UCSD-AML1 (cell line): Measurements from ENCODE around the gene NDUFAF8.
"Not testable (repeated sequence)": the region's sequence is repeated elsewhere in the genome, so short reads cannot be mapped to it uniquely, and the experiment has no call there.

Source experiments
- DNase-seq: peaks from one replicate; lab custom pipeline; 2025; ENCODE audit not compliant: unreplicated experiment; lab: John Stamatoyannopoulos, UW

Gene NDUFAF8

DNA sequence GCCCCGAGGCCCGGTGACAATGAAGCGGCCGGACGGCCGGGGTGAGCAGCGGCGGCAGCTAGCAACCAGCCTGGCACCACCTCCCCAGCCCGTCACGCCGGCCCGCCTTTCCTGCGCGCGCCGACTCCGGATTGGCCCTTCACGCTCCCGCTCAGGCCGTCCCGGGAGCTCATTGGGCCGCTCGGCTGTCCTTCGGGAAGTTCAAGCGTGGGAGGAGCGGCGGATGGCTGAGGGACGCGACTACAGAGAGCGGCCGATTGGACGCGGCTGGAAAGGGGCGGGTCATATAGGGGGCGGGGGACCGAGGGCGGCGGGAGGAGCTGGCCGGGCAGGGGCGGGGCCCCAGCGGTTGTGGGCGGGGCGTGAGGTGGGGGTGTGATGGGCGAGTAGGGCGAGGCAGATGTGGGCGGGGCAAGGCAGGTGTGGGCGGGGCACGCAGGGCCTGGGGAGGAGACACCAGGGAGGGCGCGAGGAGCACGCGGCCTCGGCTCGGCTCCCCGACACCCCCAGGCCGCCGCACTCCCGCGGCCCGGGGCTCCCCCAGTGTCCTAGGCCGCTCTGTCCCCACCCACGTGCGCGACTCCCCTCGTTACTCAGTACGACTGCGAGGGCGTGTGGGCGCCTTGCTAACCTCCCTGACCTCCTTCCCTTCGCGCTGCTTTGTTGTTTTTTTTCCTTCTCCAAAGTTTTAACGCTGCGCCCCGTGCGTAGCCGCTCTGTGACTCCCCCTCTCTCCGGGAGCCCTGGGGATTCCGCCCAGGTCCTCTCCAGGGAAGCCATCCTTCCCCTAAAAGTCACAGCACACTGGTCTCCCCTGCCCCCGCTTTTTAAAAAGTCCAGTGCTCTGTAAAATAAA is 16.0 kb upstream of the NDUFAF8 start, which contains the start of gene CEP131:
CEP131 (minus strand) TSS at position 60 of the 856 bp plus-strand sequence. CDS start 2,909 bp downstream, outside the sequence.
- peak; percentile 99 for DNase-seq

DNA sequence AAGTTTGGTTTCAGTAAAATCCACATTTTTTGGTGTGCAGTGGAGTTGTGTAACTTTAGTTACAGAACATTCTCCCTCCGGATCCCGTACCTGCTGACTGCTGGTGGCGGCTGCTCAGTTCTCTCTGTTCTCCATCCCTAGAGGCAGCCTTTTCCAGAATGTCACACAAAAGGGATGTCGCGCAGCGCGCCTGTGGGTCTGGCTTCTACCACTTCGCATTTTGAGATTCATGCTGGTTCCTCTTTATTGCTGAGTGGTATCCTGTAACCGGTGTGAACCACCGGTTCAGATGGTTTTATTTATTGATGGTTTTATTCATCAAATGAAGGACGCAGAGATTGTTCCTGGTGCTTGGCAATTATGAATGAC is 15.4 kb upstream of the NDUFAF8 start:
- peak; percentile 54 for DNase-seq

DNA sequence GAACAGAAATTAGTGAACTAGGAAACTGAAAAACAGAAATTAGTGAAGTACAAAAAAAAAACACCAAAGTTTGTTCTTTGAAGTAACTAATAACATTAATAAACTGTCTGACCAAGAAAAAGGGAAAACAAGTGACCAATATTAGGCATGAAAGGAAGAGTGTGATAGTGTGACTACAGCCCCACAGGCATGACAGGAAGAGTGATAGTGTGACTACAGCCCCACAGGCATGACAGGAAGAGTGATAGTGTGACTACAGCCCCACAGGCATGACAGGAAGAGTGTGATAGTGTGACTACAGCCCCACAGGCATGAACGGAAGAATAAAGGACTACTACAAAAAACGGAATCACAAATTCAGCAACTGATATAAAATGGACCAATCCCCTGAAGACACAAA is 11.5 kb upstream of the NDUFAF8 start:
- not testable (repeated sequence) for DNase-seq

DNA sequence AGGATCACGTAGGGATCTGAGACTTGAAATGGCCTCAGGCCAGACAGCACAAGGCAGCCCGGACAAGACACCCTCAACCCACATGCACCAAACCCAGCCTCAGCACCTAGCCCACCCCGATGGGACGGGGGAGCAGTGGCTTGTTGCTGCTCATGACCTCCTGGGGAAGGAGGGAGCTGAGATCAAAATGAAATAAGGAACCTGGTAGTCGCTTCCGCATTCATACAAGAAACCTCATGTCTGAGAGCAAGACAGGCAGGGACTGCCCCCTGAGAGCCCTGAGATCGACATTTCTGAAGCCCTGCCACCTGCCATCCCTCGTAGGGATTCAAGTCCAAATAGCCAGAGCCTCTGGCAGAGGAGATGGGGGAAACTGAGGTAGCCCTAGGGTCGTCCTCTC is 10.7 kb upstream of the NDUFAF8 start:
- peak; percentile 45 for DNase-seq

DNA sequence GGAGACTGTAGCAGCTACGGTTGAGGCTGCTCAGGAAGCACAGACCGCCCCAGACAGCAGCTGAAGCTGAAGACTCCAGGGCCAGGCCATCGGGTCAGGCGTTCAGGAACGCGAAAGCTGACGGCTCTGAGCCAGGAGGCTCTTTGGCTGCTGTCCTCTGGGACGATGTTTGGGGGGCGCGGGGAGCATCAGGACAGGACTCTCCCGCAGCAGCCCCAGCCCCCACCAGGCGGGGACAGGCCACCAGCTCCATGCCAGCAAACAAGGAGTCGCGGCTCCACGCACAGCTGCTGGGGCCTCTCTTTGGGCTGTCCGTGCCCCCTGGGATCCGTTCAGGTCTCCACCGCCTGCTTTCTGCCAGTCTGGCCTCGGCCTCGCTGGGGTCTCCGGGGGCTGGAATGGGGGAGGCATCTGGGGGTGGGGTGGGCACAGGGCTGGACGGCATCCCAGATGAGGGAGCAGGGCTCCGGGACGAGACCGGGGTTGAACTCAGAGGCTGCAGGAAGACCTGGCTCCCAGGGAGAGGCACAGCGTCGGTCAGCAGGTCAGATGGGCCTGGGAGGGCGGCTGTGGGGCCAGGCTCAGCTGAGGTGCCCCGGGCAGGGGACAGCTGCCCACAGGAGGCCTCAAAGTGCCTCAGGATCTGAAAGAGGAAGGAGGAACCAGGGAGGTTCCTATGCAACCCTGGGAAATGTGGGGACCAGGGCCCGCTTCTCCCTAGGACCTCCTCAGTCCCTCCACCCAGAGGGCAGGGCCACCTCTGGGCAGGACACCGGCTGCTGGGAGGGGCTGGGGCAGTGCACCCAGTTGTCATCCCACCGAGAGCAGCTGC is 10.1 kb upstream of the NDUFAF8 start:
- DNase-seq: no peak

DNA sequence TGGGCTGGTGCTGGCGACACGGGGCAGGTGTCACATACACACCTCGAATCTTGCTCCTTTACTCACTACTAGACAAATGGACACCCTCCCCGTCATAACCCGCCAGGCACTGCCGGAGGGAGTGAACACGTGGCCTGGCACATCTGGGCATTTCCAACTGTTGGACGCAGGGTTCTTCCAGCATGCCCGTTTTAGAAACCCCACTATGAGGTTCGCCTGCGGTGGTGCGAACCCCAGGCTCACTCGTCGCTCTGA is 9.5 kb upstream of the NDUFAF8 start:
- DNase-seq: no peak

DNA sequence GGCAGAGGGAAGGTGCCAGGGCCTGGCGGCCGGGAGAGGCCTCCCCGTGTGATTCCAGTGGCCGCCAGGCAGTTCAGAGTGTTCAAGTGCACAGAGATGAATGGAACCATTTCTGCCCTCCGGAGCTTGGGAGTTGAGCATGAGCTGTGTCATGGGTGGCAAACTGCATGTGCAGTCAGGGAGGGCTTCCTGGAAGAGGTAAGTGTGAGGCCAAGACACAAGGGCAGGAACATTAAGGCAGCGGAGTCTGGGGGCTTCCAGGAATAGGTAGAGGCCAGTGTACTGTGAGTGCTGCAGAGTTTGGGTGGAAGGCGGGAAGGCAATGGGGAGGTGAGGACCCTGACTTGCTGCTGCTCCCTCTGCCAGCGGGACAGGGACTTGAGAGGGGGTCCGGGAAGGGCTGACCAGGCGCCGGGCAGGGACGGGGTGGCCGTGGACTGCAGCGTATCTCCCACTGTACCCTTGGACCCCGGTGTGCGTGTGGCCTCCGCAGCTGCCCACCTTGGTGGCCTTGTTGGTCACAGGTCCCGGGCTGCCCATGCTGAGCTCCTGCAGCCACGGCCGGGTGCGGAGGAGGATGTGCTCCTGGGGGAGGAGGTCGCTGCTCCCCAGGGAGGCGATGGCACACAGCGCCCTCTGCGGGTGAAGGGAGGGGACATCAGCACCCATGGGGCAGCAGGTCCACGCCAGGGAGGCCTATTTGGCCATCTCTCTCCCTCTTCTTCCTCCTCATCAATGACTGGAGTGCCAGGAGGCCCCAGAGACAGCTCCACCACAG is 8.9 kb upstream of the NDUFAF8 start:
- peak; percentile 34 for DNase-seq

DNA sequence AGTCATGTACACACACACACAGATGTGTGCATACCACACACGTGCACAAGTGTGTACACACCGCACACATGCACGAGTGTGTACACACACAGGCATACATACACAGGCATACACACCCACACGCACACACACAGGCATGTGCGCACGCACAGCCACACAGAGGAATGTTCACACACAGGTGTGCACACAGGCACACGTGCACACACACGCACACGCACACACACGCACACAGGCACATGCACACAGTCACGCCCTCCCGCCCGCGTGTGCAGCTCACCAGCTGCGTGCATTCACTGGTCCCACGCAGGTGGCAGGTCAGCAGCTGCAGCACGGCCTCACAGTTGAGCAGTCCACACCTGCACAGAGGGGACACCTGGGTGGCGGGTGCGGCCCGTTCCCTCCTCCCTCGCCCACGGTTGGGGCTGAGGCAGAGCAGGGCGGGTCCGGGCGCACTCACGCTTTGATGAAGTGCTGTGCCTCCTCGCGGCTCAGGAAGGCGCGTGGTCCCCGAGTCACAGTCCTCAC is 7.9 kb upstream of the NDUFAF8 start:
- no peak for DNase-seq

DNA sequence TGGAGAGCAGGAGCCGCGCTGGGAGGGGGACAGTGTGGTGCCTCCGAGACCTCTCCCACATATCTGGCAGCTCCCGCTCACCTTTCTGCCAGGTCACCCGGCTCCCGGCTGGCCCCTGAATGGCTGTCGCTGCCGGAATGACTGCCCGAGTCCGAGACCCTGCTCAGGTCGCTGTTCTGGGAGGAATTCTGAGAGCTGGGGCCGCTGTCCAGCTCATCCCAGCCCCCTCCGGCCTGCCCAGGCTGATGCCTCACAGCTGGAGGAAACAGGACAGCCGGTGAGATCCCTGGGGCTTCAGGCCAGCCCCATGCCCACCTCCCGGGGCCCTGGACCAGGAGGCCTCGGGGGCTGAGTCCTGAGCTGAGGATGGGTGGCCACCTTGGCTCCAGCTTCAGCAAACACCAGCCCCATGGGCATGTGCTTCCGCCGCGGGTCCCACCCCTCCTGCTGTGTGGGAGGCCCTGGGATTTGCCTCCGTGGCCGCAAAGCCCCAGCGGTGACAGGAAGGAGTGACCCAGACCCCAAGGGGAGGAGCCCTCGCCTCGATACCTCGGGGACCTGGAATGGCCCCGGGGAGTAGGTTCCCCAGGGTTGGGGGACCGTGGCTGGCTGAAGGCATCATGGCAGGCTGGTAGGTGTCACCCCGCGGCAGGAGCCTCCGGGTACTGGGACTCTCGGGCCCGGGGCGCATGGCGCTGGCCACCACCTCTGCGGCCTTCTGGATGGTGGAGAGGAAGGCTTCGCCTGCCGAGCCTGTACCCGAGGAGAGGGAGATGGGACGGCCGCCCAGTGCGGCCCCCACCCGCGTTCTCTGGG is 7.1 kb upstream of the NDUFAF8 start:
- DNase-seq: no peak

DNA sequence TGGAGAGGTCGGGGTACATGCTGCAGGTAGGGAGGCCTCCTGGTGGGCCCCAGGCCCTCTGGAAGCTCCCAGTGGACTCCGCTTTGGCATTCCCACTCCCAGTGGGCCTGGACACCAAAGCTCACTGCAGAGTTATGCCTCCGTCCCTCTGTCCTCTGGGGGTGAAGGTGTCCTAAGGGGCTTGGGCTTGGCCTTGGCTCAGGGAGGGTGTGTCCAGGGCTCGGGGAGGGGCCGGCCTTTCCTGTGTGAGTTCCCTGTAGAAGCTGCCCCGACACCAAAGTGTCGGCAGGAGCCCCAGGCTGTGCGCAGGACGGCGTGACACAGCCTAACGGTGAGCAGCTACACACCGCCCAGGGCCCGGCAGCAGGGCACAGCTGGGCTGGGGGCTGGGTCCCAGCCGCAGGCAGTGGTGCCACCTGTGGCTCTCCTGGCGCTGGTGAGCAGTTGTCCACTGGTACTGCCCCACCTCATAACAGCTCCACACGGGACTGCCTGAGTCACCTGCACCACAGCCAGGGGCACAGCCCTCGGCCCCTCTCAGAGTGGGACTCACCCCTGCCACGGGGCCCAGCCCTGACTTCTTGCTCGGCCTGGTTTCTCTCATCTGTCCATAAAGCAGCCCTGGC is 6.4 kb upstream of the NDUFAF8 start:
- no peak for DNase-seq

DNA sequence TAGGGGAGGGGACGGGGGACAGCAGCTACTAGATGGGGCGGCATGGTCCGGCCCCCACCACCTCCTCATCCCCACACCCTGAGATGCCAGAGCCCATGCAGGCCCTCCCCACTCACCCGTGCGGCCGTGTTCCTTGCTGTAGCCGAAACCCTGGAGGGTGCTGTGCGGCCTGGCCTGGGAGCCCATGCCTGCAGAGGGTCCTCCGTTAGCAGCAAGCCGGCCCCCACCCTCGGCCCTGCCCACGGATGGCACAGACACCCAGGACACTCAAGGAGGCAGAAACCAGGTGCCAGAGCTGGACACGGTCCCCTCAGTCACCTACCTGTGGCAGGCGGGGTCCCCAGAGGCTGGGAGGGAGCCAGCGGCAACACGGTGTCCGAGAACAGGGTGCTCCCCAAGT is 5.8 kb upstream of the NDUFAF8 start:
- no peak for DNase-seq

DNA sequence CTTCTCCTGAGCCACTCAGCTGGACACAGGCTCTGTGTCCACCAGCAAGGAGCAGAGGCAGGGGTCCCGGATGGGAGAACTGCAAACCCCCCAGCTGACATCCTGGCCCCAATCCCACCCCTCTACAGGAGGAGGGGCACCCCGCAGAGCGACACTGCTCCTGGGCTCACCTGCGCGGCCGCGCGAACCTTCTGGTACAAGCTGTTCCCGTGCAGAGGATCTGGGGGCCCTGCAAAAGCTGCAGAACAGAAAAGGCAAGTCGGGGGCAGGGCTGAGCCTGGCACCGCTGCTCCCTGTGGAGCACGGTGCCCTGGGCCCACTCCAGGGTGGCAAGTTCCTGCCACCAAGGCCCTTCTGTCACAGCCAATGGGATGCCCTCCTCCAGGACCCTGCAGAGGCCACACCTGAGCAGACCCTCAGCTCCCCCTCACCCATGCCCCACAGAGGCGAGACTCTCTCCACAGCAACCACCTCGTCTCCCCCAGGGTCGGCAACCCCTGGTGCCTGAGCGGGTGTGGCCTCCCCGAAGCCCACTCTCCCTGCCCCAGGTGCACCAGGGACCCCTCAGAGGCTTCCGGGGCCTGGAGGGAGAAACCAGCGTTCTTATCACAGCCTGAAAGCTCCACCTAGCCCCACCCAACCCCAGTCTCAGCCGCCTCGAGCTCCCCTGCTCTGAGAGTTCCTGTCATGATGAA is 5.2 kb upstream of the NDUFAF8 start:
- no peak for DNase-seq

DNA sequence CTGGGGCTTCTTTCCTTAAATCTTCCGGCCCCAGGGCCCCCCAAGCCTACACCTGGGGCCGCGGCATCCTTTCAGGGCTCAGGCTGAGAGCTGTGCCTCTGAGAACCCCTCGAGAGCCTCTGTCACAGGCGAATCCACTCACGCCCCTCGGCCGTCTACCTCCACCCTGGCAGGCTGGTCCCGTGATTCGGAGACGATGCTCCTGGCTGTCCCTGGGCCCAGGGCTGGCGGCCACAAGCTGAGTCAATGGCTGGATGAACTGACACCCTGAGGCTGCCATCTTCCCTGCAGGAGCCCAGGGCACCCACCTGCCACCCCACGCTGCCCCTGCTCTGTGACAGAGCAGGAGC is 4.6 kb upstream of the NDUFAF8 start:
- DNase-seq: no peak

DNA sequence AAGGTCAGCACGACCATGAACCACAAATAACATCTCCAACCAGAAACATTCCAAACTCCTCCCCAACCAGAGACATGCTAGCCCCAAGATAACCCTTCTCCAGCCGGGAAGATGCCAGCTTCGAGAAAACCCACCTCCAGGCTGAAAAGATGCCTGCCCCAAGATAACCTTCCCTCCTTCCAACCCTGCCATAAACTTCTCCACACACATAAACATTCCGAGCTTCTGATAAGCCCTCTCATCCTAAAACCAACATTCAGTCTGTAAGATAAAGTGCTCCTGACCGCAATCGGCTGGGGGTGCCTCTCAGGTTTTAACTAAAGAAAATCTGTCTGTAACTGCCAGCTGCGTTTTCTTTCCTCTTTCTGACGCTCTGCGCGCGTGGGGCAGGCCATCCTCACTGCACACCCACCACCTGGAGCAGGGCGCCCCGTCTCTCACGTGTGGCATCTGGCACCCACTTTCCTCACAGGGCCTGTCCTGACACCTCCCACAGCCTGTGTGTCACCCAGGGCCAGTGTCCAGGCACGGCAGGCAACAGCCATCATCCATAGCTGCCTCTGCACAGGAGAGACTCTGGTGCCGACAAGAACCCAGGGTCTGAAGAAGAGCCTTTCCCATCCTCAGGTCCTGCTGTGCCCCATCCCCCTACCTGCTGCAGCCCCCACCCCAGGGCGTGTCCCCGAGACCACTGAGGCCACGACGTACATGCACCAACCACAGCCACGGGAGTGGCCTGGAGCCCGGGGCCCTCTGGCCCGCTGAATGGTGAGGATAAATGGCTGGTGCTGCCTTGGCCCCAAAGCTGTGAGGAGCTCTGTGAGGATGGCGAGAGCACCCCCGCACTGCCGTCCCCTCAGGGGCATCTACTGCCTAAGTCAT is 3.9 kb upstream of the NDUFAF8 start:
- DNase-seq: no peak

DNA sequence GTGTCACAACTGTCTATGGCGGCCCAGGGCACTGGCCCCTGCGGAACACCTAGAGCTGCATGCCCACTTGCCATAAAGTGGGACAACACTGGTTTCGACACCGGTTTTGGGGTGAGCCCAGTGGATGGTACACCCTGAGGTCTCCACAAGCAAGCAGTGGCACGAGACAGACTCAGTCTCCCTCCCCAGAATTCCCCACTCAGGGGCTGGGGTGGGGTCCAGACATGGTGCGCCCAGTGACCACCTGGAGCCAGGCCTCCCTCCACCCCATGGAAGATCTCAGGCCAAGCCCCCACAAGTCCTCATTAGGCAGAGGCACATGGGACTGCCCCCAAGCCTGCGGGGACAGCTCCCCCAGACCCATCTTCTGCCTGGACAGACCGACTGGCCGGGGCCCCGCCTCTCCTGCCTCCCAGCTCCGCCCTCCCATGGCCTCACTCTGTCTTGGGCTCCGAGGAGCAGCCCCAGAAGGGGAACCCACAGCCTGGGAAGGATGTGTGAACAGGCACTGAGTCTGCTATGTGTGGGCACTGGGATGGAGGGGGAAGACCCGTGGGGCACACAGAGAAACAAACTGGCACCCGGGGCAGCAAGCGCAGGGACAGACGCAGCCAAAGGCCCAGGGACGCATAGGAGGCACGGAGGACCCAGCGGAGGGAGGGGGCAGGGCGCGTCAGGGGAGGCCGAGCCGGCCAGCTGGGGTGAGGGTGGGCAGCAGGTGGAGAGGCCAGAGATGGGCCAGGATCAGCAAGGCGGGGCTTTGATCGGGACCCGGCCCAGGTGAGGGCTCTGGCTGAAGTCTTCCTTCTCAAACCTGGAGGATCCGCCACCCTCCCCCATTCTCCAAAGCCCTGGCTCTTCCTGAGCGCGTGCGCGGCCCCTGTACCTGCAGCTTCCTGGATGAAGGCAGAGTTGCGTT is 3.0 kb upstream of the NDUFAF8 start:
- no peak for DNase-seq

DNA sequence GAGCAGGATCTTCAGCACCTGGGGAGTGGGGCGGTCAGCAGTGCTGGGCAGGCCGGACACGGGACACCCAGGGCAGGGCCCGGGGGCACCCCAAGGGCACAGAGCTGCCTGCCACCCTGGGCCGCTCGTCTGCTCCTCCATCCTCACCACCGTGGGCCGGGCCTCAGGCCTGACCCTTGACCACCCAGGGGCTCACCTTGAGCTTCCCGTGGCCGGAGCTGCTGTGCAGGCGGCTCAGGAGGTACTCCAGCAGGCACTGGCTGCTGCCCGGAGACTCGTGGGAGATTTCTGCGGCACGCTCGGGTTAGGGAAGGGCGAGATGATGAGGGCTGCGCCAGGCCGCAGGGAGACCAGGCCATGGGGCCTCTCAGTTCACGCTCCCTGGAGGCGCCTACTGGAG is 2.3 kb upstream of the NDUFAF8 start:
- DNase-seq: no peak

DNA sequence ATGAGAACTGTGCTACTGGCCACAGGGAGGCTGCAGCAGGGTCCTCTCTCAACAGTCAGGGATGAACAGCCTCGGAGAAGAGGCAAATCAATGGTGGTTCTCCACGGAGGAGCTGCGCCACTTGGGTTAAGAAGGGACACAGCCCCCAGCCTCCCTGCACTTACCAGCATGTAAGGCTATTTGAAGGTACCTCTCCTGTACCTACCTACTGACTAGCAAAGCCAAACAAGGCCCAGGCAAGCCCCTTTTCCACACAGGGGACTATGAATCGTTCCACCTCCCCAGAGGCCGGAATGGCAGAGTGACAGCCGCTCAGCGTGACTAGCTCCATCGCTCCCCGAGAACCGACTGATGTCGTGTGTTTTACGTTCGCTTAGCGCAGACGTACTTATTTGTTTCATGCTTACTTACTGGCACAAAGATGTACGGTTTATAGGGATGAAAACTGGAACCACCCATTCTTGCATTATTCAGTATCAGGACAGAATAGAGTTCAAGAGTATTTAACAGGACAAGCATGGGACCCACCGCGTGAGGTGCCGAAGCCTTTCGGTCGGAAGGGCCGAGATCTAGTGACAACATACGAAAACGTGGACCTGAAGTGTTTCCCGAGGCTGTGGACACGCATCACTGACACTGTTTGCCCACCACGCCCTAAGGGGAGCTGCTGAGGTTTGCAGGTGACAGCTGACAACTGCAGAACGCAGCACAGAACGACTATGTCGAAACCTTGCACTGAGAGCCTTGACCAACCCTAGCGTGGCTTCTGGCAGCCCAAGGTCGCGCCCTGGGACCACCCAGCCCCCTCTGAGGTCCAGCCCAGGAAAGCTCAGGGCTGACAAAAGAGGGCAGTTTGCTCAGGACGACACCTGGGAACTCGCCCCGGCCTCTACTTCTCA is 1.3 kb upstream of the NDUFAF8 start:
- no peak for DNase-seq
